Measurements from ENCODE around the gene ALDH7A1. TPM values are rescaled to one million over a fixed set of nuclear protein-coding genes. Genes with fewer than 3 reads are reported as not detected.
A peak's percentile ranks its signal among the peaks of the same experiment; 100 is the strongest.
"Not testable (repeated sequence)": the region's sequence is repeated elsewhere in the genome, so short reads cannot be mapped to it uniquely, and the experiment has no call there.

ALDH7A1 gene
- total and polyA plus RNA-seq, 5 donors from 2014 or later, result 0.35 to 3.2 (median 0.94) TPM; not detected in 1

DNA sequence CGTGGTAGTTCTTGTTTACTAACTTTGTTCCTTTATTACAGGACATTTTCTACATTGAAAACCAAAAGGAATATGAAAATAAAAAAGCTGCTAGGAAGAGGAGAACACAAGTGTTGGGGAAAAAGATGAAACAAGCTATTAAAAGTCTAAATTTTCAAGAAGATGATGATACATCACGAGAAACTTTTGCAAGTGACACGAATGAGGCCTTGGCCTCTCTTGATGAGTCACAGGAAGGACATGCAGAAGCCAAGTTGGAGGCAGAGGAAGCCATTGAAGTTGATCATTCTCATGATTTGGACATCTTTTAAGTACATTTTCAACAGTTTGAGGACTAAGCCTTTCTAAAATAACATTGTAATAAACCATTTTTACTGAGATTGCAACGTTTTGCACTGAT, 29.5 kb upstream of the ALDH7A1 start:
- peak overlapping the region; percentile 2 to 82 (median 6) for H3K27ac Mint-ChIP-seq
- no peaks in the 10 kb centered on the region for H3K27me3 Mint-ChIP-seq
- H3K27ac ChIP-seq (ENCODE audit: insufficient read depth, low read length, poor library complexity, severe bottlenecking), result no peak overlapping the region
- no peaks in the 10 kb centered on the region for H3K27me3 ChIP-seq (ENCODE audit: control insufficient read depth, insufficient read depth, low read length)
- peaks cover 0 to 5% (median 0%) of the 10 kb centered on the region in 4 donors for H3K4me1 Mint-ChIP-seq
- peaks cover 28% of the 10 kb centered on the region for H3K36me3 ChIP-seq (ENCODE audit: control insufficient read depth, insufficient read depth, low read length)
- no peaks in the 10 kb centered on the region for H3K4me1 ChIP-seq (ENCODE audit: control insufficient read depth, insufficient read depth, low read length, poor library complexity, severe bottlenecking)
- no peaks in the 10 kb centered on the region for H3K9me3 Mint-ChIP-seq
- peaks cover 18% of the 10 kb centered on the region for H3K36me3 Mint-ChIP-seq
- H3K4me3 ChIP-seq (ENCODE audit: low read depth, low read length), result no peak overlapping the region
- no peak overlapping the region for H3K4me3 Mint-ChIP-seq
- no peaks in the 10 kb centered on the region for H3K9me3 ChIP-seq (ENCODE audit: control insufficient read depth in 2 of 2, low read length in 2 of 2)
- ATAC-seq (ENCODE audit: low read depth in 2 of 2), result no peak
- peak in 1 of 3 donors; percentile 42 for DNase-seq

DNA sequence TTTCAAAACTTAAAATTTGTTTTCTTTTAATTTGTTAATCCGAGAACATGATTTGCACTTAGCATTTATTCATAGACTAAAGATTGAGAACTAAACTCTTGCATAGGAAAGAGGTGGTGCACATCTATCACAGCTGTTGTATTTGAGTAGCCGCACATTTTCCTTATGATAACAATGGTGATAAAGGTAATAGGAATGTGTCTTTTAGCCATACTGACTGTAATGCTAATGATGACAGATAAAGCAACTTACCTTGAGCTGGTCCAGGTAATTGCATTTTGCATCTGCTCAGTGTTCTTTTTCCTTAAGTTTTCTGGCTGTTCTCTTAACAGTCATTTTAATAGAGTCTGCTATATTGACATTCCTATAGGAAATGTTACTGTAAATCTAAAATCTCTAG, 24.8 kb upstream of the ALDH7A1 start:
- Histone ChIP-seq H3K4me3 (ENCODE audit: low read depth, low read length) (no peak overlapping the region), H3K9me3 (ENCODE audit: control insufficient read depth in 2 of 2, low read length in 2 of 2) (no peaks in the 10 kb centered on the region), H3K4me1 (ENCODE audit: control insufficient read depth, insufficient read depth, low read length, poor library complexity, severe bottlenecking) (no peaks in the 10 kb centered on the region), H3K27ac (ENCODE audit: insufficient read depth, low read length, poor library complexity, severe bottlenecking) (no peak overlapping the region), H3K36me3 (ENCODE audit: control insufficient read depth, insufficient read depth, low read length) (peaks cover 42% of the 10 kb centered on the region), H3K27me3 (ENCODE audit: control insufficient read depth, insufficient read depth, low read length) (no peaks in the 10 kb centered on the region)
- Mint-ChIP-seq H3K27ac (no peak overlapping the region), H3K9me3 (no peaks in the 10 kb centered on the region), H3K27me3 (no peaks in the 10 kb centered on the region), H3K4me1 (peaks cover 5 to 13% (median 9%) of the 10 kb centered on the region in 4 donors), H3K36me3 (peaks cover 14% of the 10 kb centered on the region), H3K4me3 (no peak overlapping the region)
- no peak for DNase-seq
- ATAC-seq (ENCODE audit: low read depth in 2 of 2), result no peak

DNA sequence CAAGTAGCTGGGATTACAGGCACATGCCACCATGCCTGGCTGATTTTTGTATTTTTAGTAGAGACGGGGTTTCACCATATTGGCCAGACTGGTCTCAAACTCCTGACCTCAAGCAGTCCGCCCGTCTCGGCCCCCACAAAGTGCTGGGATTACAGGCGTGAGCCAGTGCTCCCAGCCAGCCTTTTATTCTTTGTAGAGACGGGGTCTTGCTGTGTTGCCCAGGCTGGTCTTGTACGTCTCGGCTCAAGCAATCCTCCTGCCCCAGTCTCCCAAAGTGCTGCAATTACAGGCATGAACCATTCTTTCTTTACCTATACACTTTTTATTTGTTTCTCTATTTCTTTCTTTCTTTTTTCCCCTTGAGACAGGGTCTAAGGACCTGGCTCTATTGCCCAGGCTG, 22.6 kb upstream of the ALDH7A1 start:
- H3K4me3 Mint-ChIP-seq; H3K4me3 ChIP-seq (ENCODE audit: low read depth, low read length); H3K9me3 ChIP-seq (ENCODE audit: control insufficient read depth in 2 of 2, low read length in 2 of 2): not testable (repeated sequence)

DNA sequence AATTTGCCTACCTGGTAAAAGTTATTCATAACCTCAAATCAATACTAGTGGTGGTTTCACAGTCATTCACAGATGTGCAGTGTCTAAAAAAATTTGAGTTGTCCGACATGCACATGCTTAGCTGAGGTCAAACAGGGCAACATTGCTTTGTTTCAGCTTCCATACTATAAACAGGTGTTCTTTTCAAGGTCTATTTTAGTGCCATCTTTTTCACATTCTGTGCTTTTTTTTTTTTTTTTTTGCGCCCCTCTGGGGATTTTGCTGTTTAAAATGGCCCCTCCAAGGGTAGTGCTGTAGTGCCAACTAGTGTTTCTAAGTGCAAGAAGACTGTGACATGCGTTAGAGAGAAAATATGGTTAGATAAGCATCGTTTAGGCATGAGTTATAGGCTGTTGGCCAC, 20.3 kb upstream of the ALDH7A1 start:
- Mint-ChIP-seq H3K9me3 (no peaks in the 10 kb centered on the region), H3K36me3 (peaks cover 22% of the 10 kb centered on the region), H3K4me1 (peaks cover 10 to 37% (median 29%) of the 10 kb centered on the region in 4 donors), H3K27ac (peak overlapping the region in 1 of 3 donors; percentile 32), H3K4me3 (no peak overlapping the region), H3K27me3 (no peaks in the 10 kb centered on the region)
- DNase-seq (no peak), ATAC-seq (ENCODE audit: low read depth in 2 of 2) (no peak)
- peaks cover 58% of the 10 kb centered on the region for H3K36me3 ChIP-seq (ENCODE audit: control insufficient read depth, insufficient read depth, low read length)
- H3K4me1 ChIP-seq (ENCODE audit: control insufficient read depth, insufficient read depth, low read length, poor library complexity, severe bottlenecking), result no peaks in the 10 kb centered on the region
- no peak overlapping the region for H3K4me3 ChIP-seq (ENCODE audit: low read depth, low read length)
- no peaks in the 10 kb centered on the region for H3K9me3 ChIP-seq (ENCODE audit: control insufficient read depth in 2 of 2, low read length in 2 of 2)
- H3K27ac ChIP-seq (ENCODE audit: insufficient read depth, low read length, poor library complexity, severe bottlenecking), result no peak overlapping the region
- H3K27me3 ChIP-seq (ENCODE audit: control insufficient read depth, insufficient read depth, low read length), result no peaks in the 10 kb centered on the region

More for the DNA sequence above, 22.6 kb upstream of the ALDH7A1 start:
- not testable (repeated sequence) for H3K27me3 ChIP-seq (ENCODE audit: control insufficient read depth, insufficient read depth, low read length); H3K9me3 Mint-ChIP-seq; H3K27ac ChIP-seq (ENCODE audit: insufficient read depth, low read length, poor library complexity, severe bottlenecking); ATAC-seq (ENCODE audit: low read depth in 2 of 2); DNase-seq; H3K27me3 Mint-ChIP-seq; H3K4me1 ChIP-seq (ENCODE audit: control insufficient read depth, insufficient read depth, low read length, poor library complexity, severe bottlenecking)
- peaks cover 49% of the 10 kb centered on the region for H3K36me3 ChIP-seq (ENCODE audit: control insufficient read depth, insufficient read depth, low read length)
- peaks cover 9 to 23% (median 18%) of the 10 kb centered on the region in 4 donors for H3K4me1 Mint-ChIP-seq
- H3K27ac Mint-ChIP-seq, result peak overlapping the region in 1 of 3 donors; percentile 69
- H3K36me3 Mint-ChIP-seq, result peaks cover 11% of the 10 kb centered on the region

DNA sequence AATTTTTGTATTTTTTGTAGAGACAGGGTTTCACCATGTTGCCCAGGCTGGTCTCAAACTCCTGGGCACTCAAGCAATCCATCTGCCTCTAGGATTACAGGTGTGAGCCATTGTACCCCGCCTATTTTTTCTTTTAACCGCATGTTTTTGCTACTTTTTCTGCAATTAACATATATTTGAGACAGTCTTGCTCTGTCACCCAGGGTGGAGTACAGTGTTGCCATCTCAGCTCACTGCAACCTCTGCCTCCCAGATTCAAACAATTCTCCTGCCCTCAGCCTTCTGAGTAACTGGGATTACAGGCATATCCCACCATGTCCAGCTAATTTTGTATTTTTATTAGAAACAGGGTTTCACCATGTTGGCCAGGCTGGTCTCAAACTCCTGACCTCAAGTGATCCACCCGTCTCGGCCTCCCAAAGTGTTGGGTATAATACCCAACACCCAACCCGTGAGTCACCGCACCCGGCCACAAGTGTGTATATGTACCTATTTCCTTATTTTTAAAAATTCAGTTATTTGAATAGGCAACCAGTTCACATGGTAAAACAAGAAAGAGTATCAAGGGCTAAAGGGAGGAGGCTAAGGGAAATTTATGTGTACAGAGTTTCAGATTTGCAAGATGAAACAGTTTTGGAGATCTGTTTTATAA, 19.0 kb upstream of the ALDH7A1 start:
- H3K27me3 ChIP-seq (ENCODE audit: control insufficient read depth, insufficient read depth, low read length), result no peaks in the 10 kb centered on the region
- no peaks in the 10 kb centered on the region for H3K9me3 ChIP-seq (ENCODE audit: control insufficient read depth in 2 of 2, low read length in 2 of 2)
- no peak for DNase-seq
- H3K4me1 ChIP-seq (ENCODE audit: control insufficient read depth, insufficient read depth, low read length, poor library complexity, severe bottlenecking), result no peaks in the 10 kb centered on the region
- peaks cover 54% of the 10 kb centered on the region for H3K36me3 ChIP-seq (ENCODE audit: control insufficient read depth, insufficient read depth, low read length)
- no peak overlapping the region for H3K27ac ChIP-seq (ENCODE audit: insufficient read depth, low read length, poor library complexity, severe bottlenecking)
- Mint-ChIP-seq H3K36me3 (peaks cover 27% of the 10 kb centered on the region), H3K4me3 (no peak overlapping the region), H3K4me1 (peaks cover 14 to 40% (median 34%) of the 10 kb centered on the region in 4 donors), H3K27ac (peak overlapping the region in 2 of 3 donors; percentile 38 to 67), H3K27me3 (no peaks in the 10 kb centered on the region), H3K9me3 (no peaks in the 10 kb centered on the region)
- H3K4me3 ChIP-seq (ENCODE audit: low read depth, low read length), result no peak overlapping the region
- no peak for ATAC-seq (ENCODE audit: low read depth in 2 of 2)

DNA sequence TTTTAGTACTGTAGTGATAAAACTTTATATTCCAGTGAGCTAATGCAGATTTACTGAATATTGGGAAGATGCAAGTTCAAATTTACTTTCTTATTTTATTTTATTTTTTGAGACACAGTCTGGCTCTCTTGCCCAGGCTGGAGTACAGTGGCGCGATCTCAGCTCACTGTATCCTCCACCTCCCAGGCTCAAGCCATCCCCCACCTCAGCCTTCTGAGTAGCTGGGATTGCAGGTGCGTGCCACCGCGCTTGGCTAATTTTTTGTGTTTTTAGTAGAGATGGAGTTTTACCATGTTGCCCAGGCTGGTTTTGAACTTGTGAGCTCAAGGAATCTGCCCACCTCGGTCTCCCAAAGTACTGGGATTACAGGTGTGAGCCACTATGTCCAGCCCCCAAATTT, 15.6 kb upstream of the ALDH7A1 start:
- no peaks in the 10 kb centered on the region for H3K27me3 ChIP-seq (ENCODE audit: control insufficient read depth, insufficient read depth, low read length)
- H3K4me3 Mint-ChIP-seq, result no peak overlapping the region
- DNase-seq (no peak), ATAC-seq (ENCODE audit: low read depth in 2 of 2) (no peak)
- no peak overlapping the region for H3K27ac ChIP-seq (ENCODE audit: insufficient read depth, low read length, poor library complexity, severe bottlenecking)
- H3K4me1 Mint-ChIP-seq, result peaks cover 20 to 59% (median 46%) of the 10 kb centered on the region in 4 donors
- no peak overlapping the region for H3K4me3 ChIP-seq (ENCODE audit: low read depth, low read length)
- H3K36me3 Mint-ChIP-seq, result peaks cover 35% of the 10 kb centered on the region
- H3K4me1 ChIP-seq (ENCODE audit: control insufficient read depth, insufficient read depth, low read length, poor library complexity, severe bottlenecking), result peaks cover 3% of the 10 kb centered on the region
- no peaks in the 10 kb centered on the region for H3K9me3 ChIP-seq (ENCODE audit: control insufficient read depth in 2 of 2, low read length in 2 of 2)
- H3K36me3 ChIP-seq (ENCODE audit: control insufficient read depth, insufficient read depth, low read length), result peaks cover 49% of the 10 kb centered on the region
- no peaks in the 10 kb centered on the region for H3K9me3 Mint-ChIP-seq
- no peak overlapping the region for H3K27ac Mint-ChIP-seq
- no peaks in the 10 kb centered on the region for H3K27me3 Mint-ChIP-seq

DNA sequence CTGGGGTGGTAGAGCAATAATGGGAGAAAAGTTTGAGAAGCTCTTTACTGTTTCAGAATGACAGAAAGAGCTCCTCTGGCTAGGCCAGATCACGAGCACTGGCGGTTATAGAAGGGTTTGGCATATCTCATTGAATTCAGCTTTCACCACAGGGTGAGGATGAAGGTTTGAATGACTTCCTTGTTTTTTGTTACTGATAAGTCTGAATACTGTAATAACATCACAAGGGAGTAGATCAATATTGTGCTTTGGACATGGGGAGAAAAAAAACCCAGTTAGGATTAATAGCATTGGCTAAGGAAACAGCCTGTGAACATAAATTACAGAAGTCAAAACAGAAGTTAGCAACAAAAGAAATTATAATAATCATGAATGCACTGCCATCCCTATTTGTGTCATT, 15.1 kb upstream of the ALDH7A1 start:
- no peak overlapping the region for H3K4me3 Mint-ChIP-seq

DNA sequence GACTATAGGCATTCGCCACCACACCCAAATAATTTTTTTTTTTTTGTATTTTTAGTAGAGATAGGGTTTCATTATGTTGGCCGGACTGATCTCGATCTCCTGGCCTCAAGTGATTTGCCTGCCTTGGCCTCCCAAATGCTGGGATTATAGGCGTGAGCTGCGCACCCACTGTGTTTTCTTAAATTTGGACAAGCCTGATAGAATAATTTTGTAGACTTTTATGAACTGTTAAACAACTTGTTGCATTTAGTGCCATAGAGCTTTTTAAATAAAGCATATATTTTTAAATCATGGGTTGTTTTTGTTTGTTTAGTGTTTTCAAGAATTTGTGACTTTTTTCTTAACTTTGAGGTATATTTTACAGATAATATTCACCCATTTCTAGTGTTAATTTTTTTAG, 10.5 kb upstream of the ALDH7A1 start:
- H3K36me3 ChIP-seq (ENCODE audit: control insufficient read depth, insufficient read depth, low read length), result peaks cover 45% of the 10 kb centered on the region
- H3K9me3 Mint-ChIP-seq, result no peaks in the 10 kb centered on the region
- ATAC-seq (ENCODE audit: low read depth in 2 of 2), result no peak
- H3K36me3 Mint-ChIP-seq, result peaks cover 26% of the 10 kb centered on the region
- peaks cover 28% of the 10 kb centered on the region for H3K4me1 ChIP-seq (ENCODE audit: control insufficient read depth, insufficient read depth, low read length, poor library complexity, severe bottlenecking)
- H3K4me1 Mint-ChIP-seq, result peaks cover 13 to 66% (median 37%) of the 10 kb centered on the region in 4 donors
- no peaks in the 10 kb centered on the region for H3K27me3 Mint-ChIP-seq
- H3K27ac Mint-ChIP-seq, result peak overlapping the region in 2 of 3 donors; percentile 7 to 68
- H3K27ac ChIP-seq (ENCODE audit: insufficient read depth, low read length, poor library complexity, severe bottlenecking), result no peak overlapping the region
- no peaks in the 10 kb centered on the region for H3K9me3 ChIP-seq (ENCODE audit: control insufficient read depth in 2 of 2, low read length in 2 of 2)
- no peaks in the 10 kb centered on the region for H3K27me3 ChIP-seq (ENCODE audit: control insufficient read depth, insufficient read depth, low read length)
- peak overlapping the region; percentile 44 for H3K4me3 ChIP-seq (ENCODE audit: low read depth, low read length)
- DNase-seq, result no peak
- H3K4me3 Mint-ChIP-seq, result peak overlapping the region; percentile 22 to 59 (median 44)

More for the DNA sequence above, 15.1 kb upstream of the ALDH7A1 start:
- peak overlapping the region in 2 of 3 donors; percentile 42 to 70 for H3K27ac Mint-ChIP-seq
- H3K36me3 Mint-ChIP-seq, result peaks cover 36% of the 10 kb centered on the region
- H3K4me3 ChIP-seq (ENCODE audit: low read depth, low read length), result no peak overlapping the region
- H3K27ac ChIP-seq (ENCODE audit: insufficient read depth, low read length, poor library complexity, severe bottlenecking), result no peak overlapping the region
- H3K9me3 Mint-ChIP-seq, result no peaks in the 10 kb centered on the region
- H3K36me3 ChIP-seq (ENCODE audit: control insufficient read depth, insufficient read depth, low read length), result peaks cover 53% of the 10 kb centered on the region
- ATAC-seq (ENCODE audit: low read depth in 2 of 2), result no peak
- no peaks in the 10 kb centered on the region for H3K27me3 Mint-ChIP-seq
- H3K27me3 ChIP-seq (ENCODE audit: control insufficient read depth, insufficient read depth, low read length), result no peaks in the 10 kb centered on the region
- H3K4me1 Mint-ChIP-seq, result peaks cover 19 to 60% (median 46%) of the 10 kb centered on the region in 4 donors
- H3K4me1 ChIP-seq (ENCODE audit: control insufficient read depth, insufficient read depth, low read length, poor library complexity, severe bottlenecking), result peaks cover 8% of the 10 kb centered on the region
- no peaks in the 10 kb centered on the region for H3K9me3 ChIP-seq (ENCODE audit: control insufficient read depth in 2 of 2, low read length in 2 of 2)
- DNase-seq, result no peak

Data from CD4-positive, CD25-positive, alpha-beta regulatory T cell (primary cell).